ENCODE measurements around the gene FBXO17. TPM values are rescaled to one million over a fixed set of nuclear protein-coding genes. Genes with fewer than 3 reads are reported as not detected.
A peak's percentile ranks its signal among the peaks of the same experiment; 100 is the strongest.

The FBXO17 gene
- total and polyA plus RNA-seq, 12 donors, result 1.00 to 3.2 (median 2.2) TPM

GRCh38 chr19:38946229-38947010, 29.1 kb downstream of the FBXO17 start:
- ATAC-seq, result no peak
- no peaks in the 10 kb centered on the region for H3K9me3 ChIP-seq
- WGBS, 2 donors, result 89% methylated on average over 11 of the region's 11 CpGs
- intact Hi-C loops (cut with DNase I), result no loop called here
- TF ChIP-seq CTCF (IDR thresholded peaks at IDR 0.05), result no peak
- H3K4me3 ChIP-seq, result no peak overlapping the region
- peaks cover 0 to 4% (median 0%) of the 10 kb centered on the region in 9 donors for H3K36me3 ChIP-seq
- DNase-seq, result no peak
- peaks cover 0 to 22% (median 4%) of the 10 kb centered on the region in 7 donors for H3K27me3 ChIP-seq
- peaks cover 0 to 12% (median 8%) of the 10 kb centered on the region in 9 donors for H3K4me1 ChIP-seq
- H3K27ac ChIP-seq, result no peak overlapping the region

- DNase-seq, result no peak
These were observed 29.8 kb downstream of the FBXO17 start for GRCh38 chr19:38945562-38946228.

GRCh38 chr19:38944981-38945506, 30.5 kb downstream of the FBXO17 start:
- H3K27me3 ChIP-seq, result peaks cover 0 to 8% (median under 1%) of the 10 kb centered on the region in 7 donors
- H3K36me3 ChIP-seq, result peaks cover 0 to 4% (median 0%) of the 10 kb centered on the region in 9 donors
- DNase-seq (no peak), ATAC-seq (no peak)
- H3K4me1 ChIP-seq, result peaks cover 0 to 6% (median 4%) of the 10 kb centered on the region in 9 donors
- no peaks in the 10 kb centered on the region for H3K9me3 ChIP-seq
- no peak for TF ChIP-seq CTCF (IDR thresholded peaks at IDR 0.05)
- H3K27ac ChIP-seq, result no peak overlapping the region
- no peak overlapping the region for H3K4me3 ChIP-seq
- 86 to 87% methylated on average over 12 of the region's 12 CpGs for WGBS, 2 donors
- intact Hi-C loops (cut with DNase I), result no loop called here

More at GRCh38 chr19:38945562-38946228, 29.8 kb downstream of the FBXO17 start:
- Histone ChIP-seq H3K27me3 (peaks cover 0 to 15% (median 4%) of the 10 kb centered on the region in 7 donors), H3K4me1 (peaks cover 0 to 12% (median 8%) of the 10 kb centered on the region in 9 donors), H3K9me3 (no peaks in the 10 kb centered on the region), H3K36me3 (peaks cover 0 to 4% (median 0%) of the 10 kb centered on the region in 9 donors), H3K4me3 (no peak overlapping the region), H3K27ac (no peak overlapping the region)
- intact Hi-C loops (cut with DNase I), result no loop called here
- no peak for TF ChIP-seq CTCF (IDR thresholded peaks at IDR 0.05)
- 91 to 94% methylated on average over 3 of the region's 3 CpGs for WGBS, 2 donors
- ATAC-seq, result no peak

- no peak for TF ChIP-seq CTCF (IDR thresholded peaks at IDR 0.05)
- intact Hi-C loops (cut with DNase I), result no loop called here
- no peak for DNase-seq
- no peaks in the 10 kb centered on the region for H3K9me3 ChIP-seq
- no peak overlapping the region for H3K4me3 ChIP-seq
- peaks cover 0 to 4% (median 0%) of the 10 kb centered on the region in 9 donors for H3K36me3 ChIP-seq
- ATAC-seq, result peak in 1 of 8 donors; percentile 44
- WGBS, 2 donors, result 81 to 86% methylated on average over 20 of the region's 20 CpGs
- H3K4me1 ChIP-seq, result no peaks in the 10 kb centered on the region
- no peaks in the 10 kb centered on the region for H3K27me3 ChIP-seq
- no peak overlapping the region for H3K27ac ChIP-seq
These were observed 32.9 kb downstream of the FBXO17 start for GRCh38 chr19:38942471-38943181.

Measured in heart right ventricle (tissue), 16 donors.